A549 (cell line): ENCODE data around the gene LRIG1.

ENCODE experiments used
- EP300 ChIP-seq, 2 experiments: fragments of >200 bp; sonication (Bioruptor Twin); formaldehyde crosslinking; IDR thresholded peaks; 2 replicates in 1 of 2; 3 replicates in 1 of 2; pipeline ENCODE4 v1.6.1; 2016 to 2017
- FOSL2 ChIP-seq, 2 experiments: fragments of 450-650 bp in 1 of 2; fragments of >200 bp in 1 of 2; sonication (Bioruptor Twin) in 1 of 2; formaldehyde crosslinking; IDR thresholded peaks; 2 replicates each; pipeline versions ENCODE4 v1.5.0 to v1.6.1; 2016 to 2020; ENCODE audit warnings: mild to moderate bottlenecking in 1 of 2, moderate library complexity in 1 of 2
- JUNB ChIP-seq: fragments of >200 bp; sonication (Bioruptor Twin); formaldehyde crosslinking; IDR thresholded peaks from 2 replicates; pipeline ENCODE4 v1.6.1; 2016
- MAFK ChIP-seq: fragments of 450-650 bp; IDR thresholded peaks from 2 replicates; pipeline ENCODE4 v1.6.1; 2014; ENCODE audit not compliant: partially characterized antibody
- MAX ChIP-seq: IDR thresholded peaks from 2 replicates; pipeline ENCODE4 v1.6.1; 2012
- MYC ChIP-seq: IDR thresholded peaks from 2 replicates; pipeline ENCODE4 v1.6.1; 2012; ENCODE audit warnings: mild to moderate bottlenecking, inconsistent platforms, low read length, improper control_type of control experiment, borderline replicate concordance
- POLR2A ChIP-seq: IDR thresholded peaks from 2 replicates; pipeline ENCODE4 v1.6.1; 2012; ENCODE audit warnings: mild to moderate bottlenecking, low read length
- RCOR1 ChIP-seq: fragments of 150-350 bp; IDR thresholded peaks from 2 replicates; pipeline ENCODE4 v1.6.1; 2014; ENCODE audit warnings: antibody characterized with exemption, low read length, low read depth
- SMC3 ChIP-seq: fragments of >200 bp; sonication (Bioruptor Twin); formaldehyde crosslinking; IDR thresholded peaks from 3 replicates; pipeline ENCODE4 v1.6.1; 2018; ENCODE audit warnings: inconsistent platforms
- ZNF302 ChIP-seq: fragments of 250-450 bp; sonication (Bioruptor Pico); IDR thresholded peaks from 2 replicates; pipeline ENCODE4 v1.9.0; 2021; ENCODE audit warnings: inconsistent platforms, mild to moderate bottlenecking, moderate library complexity
- TF ChIP-seq, protein P1 (sequence below): fragments of >200 bp; sonication (Bioruptor Twin); formaldehyde crosslinking; IDR thresholded peaks from 3 replicates; pipeline ENCODE4 v1.5.1; 2016

- no peak for TF ChIP-seq SMC3
- no peak for TF ChIP-seq EP300 (IDR thresholded peaks at IDR 0.05)
- TF ChIP-seq, protein P1, sequence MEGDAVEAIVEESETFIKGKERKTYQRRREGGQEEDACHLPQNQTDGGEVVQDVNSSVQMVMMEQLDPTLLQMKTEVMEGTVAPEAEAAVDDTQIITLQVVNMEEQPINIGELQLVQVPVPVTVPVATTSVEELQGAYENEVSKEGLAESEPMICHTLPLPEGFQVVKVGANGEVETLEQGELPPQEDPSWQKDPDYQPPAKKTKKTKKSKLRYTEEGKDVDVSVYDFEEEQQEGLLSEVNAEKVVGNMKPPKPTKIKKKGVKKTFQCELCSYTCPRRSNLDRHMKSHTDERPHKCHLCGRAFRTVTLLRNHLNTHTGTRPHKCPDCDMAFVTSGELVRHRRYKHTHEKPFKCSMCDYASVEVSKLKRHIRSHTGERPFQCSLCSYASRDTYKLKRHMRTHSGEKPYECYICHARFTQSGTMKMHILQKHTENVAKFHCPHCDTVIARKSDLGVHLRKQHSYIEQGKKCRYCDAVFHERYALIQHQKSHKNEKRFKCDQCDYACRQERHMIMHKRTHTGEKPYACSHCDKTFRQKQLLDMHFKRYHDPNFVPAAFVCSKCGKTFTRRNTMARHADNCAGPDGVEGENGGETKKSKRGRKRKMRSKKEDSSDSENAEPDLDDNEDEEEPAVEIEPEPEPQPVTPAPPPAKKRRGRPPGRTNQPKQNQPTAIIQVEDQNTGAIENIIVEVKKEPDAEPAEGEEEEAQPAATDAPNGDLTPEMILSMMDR = no peak
- no peak for TF ChIP-seq MAX
- TF ChIP-seq FOSL2 (IDR thresholded peaks at IDR 0.05) = no peak
- TF ChIP-seq FOSL2 (CRISPR knock-in tag; IDR thresholded peaks at IDR 0.05) = no peak
- no peak for TF ChIP-seq RCOR1
- no peak for TF ChIP-seq JUNB
- no peak for TF ChIP-seq ZNF302 (CRISPR knock-in tag)
- no peak for TF ChIP-seq POLR2A
- TF ChIP-seq MAFK = no peak
- no peak for TF ChIP-seq MYC
These were observed 7.6 kb upstream of the LRIG1 start for GRCh38 chr3:66508461-66508860.
